Central memory CD8-positive, alpha-beta T cell (primary cell): ENCODE data around the gene ELF1.
A peak's percentile ranks its signal among the peaks of the same experiment; 100 is the strongest.

Experiments
- ATAC-seq: fragments of 150-1000 bp; cut with Tn5 transposase; replicated peaks from 2 replicates; pipeline ENCODE4 v1.10.0; 2022; ENCODE audit warnings: mild to moderate bottlenecking, moderate FRiP score, moderate number of reproducible peaks; ENCODE audit not compliant: poor library complexity, severe bottlenecking; ENCODE audit errors: extremely low read depth
- DNase-seq, 2 donors: peaks; one replicate each; pipeline ENCODE4 v3.0.0; 2021; ENCODE audit warnings: low spot score in 2 of 2
- H3K27ac Mint-ChIP-seq: one replicate; pipeline ENCODE4 v1.8.0; 2022; ENCODE audit warnings: low read depth, mild to moderate bottlenecking, moderate library complexity, mixed read lengths
- H3K27me3 Mint-ChIP-seq: one replicate; pipeline ENCODE4 v1.8.0; 2022; ENCODE audit warnings: mixed read lengths
- H3K36me3 Mint-ChIP-seq: one replicate; pipeline ENCODE4 v1.8.0; 2022; ENCODE audit warnings: mild to moderate bottlenecking, moderate library complexity, mixed read lengths; ENCODE audit not compliant: insufficient read depth
- H3K4me1 Mint-ChIP-seq: one replicate; pipeline ENCODE4 v1.8.0; 2022; ENCODE audit warnings: mixed read lengths
- H3K4me3 Mint-ChIP-seq: one replicate; pipeline ENCODE4 v1.8.0; 2022; ENCODE audit warnings: mild to moderate bottlenecking, moderate library complexity, mixed read lengths
- H3K9me3 Mint-ChIP-seq: one replicate; pipeline ENCODE4 v1.8.0; 2022; ENCODE audit warnings: mixed read lengths

Gene ELF1

GRCh38 chr13:40966298-40966697 is 52.8 kb downstream of the ELF1 start:
- Mint-ChIP-seq H3K4me3 (no peak overlapping the region), H3K36me3 (peaks cover 23% of the 10 kb centered on the region)
- no peak for DNase-seq

GRCh38 chr13:40963927-40964326 is 55.2 kb downstream of the ELF1 start:
- Mint-ChIP-seq H3K9me3 (no peaks in the 10 kb centered on the region), H3K4me1 (peaks cover 68% of the 10 kb centered on the region), H3K27ac (no peak overlapping the region)

More at GRCh38 chr13:40966298-40966697, 52.8 kb downstream of the ELF1 start:
- H3K9me3 Mint-ChIP-seq = no peaks in the 10 kb centered on the region
- H3K27ac Mint-ChIP-seq = no peak overlapping the region
- ATAC-seq = no peak
- peaks cover 73% of the 10 kb centered on the region for H3K4me1 Mint-ChIP-seq
- no peaks in the 10 kb centered on the region for H3K27me3 Mint-ChIP-seq

GRCh38 chr13:40961826-40962225 is 57.3 kb downstream of the ELF1 start:
- Mint-ChIP-seq H3K4me3 (peak overlapping the region; percentile 41), H3K27me3 (no peaks in the 10 kb centered on the region), H3K9me3 (no peaks in the 10 kb centered on the region), H3K36me3 (peaks cover 34% of the 10 kb centered on the region), H3K27ac (peak overlapping the region; percentile 82), H3K4me1 (peaks cover 77% of the 10 kb centered on the region)
- DNase-seq = no peak
- ATAC-seq = no peak

More at GRCh38 chr13:40963927-40964326, 55.2 kb downstream of the ELF1 start:
- ATAC-seq (no peak), DNase-seq (no peak)
- Mint-ChIP-seq H3K27me3 (no peaks in the 10 kb centered on the region), H3K4me3 (peak overlapping the region; percentile 7), H3K36me3 (peaks cover 23% of the 10 kb centered on the region)

- ATAC-seq = no peak
- H3K36me3 Mint-ChIP-seq = peaks cover 39% of the 10 kb centered on the region
- H3K4me1 Mint-ChIP-seq = peaks cover 74% of the 10 kb centered on the region
- no peak for DNase-seq
- peak overlapping the region; percentile 82 for H3K27ac Mint-ChIP-seq
- peak overlapping the region; percentile 41 for H3K4me3 Mint-ChIP-seq
- no peaks in the 10 kb centered on the region for H3K27me3 Mint-ChIP-seq
- H3K9me3 Mint-ChIP-seq = no peaks in the 10 kb centered on the region
Observed at GRCh38 chr13:40961214-40961613, 57.9 kb downstream of the ELF1 start.

GRCh38 chr13:40960716-40961115 is 58.4 kb downstream of the ELF1 start:
- DNase-seq (no peak), ATAC-seq (no peak)
- H3K36me3 Mint-ChIP-seq = peaks cover 41% of the 10 kb centered on the region
- peak overlapping the region; percentile 82 for H3K27ac Mint-ChIP-seq
- H3K4me3 Mint-ChIP-seq = no peak overlapping the region
- no peaks in the 10 kb centered on the region for H3K9me3 Mint-ChIP-seq
- peaks cover 74% of the 10 kb centered on the region for H3K4me1 Mint-ChIP-seq
- no peaks in the 10 kb centered on the region for H3K27me3 Mint-ChIP-seq

GRCh38 chr13:40958655-40959054 is 60.5 kb downstream of the ELF1 start:
- no peaks in the 10 kb centered on the region for H3K27me3 Mint-ChIP-seq
- H3K4me1 Mint-ChIP-seq = peaks cover 63% of the 10 kb centered on the region
- no peaks in the 10 kb centered on the region for H3K9me3 Mint-ChIP-seq
- DNase-seq (no peak), ATAC-seq (no peak)
- peaks cover 44% of the 10 kb centered on the region for H3K36me3 Mint-ChIP-seq
- H3K27ac Mint-ChIP-seq = peak overlapping the region; percentile 29
- no peak overlapping the region for H3K4me3 Mint-ChIP-seq

GRCh38 chr13:40946485-40946884 is 72.6 kb downstream of the ELF1 start:
- H3K4me3 Mint-ChIP-seq = no peak overlapping the region
- H3K27me3 Mint-ChIP-seq = no peaks in the 10 kb centered on the region
- ATAC-seq (no peak), DNase-seq (no peak)
- no peaks in the 10 kb centered on the region for H3K9me3 Mint-ChIP-seq
- peak overlapping the region; percentile 77 for H3K27ac Mint-ChIP-seq
- peaks cover 33% of the 10 kb centered on the region for H3K4me1 Mint-ChIP-seq
- H3K36me3 Mint-ChIP-seq = peaks cover 90% of the 10 kb centered on the region

GRCh38 chr13:40943073-40943472 is 76.0 kb downstream of the ELF1 start:
- Mint-ChIP-seq H3K27ac (peak overlapping the region; percentile 71), H3K36me3 (peaks cover 95% of the 10 kb centered on the region), H3K4me1 (peaks cover 50% of the 10 kb centered on the region), H3K27me3 (no peaks in the 10 kb centered on the region), H3K4me3 (no peak overlapping the region), H3K9me3 (no peaks in the 10 kb centered on the region)
- DNase-seq = no peak
- no peak for ATAC-seq

GRCh38 chr13:40941581-40941980 is 77.5 kb downstream of the ELF1 start:
- DNase-seq (no peak), ATAC-seq (no peak)
- H3K27ac Mint-ChIP-seq = peak overlapping the region; percentile 62
- H3K9me3 Mint-ChIP-seq = no peaks in the 10 kb centered on the region
- H3K36me3 Mint-ChIP-seq = peaks cover 89% of the 10 kb centered on the region
- H3K4me1 Mint-ChIP-seq = peaks cover 48% of the 10 kb centered on the region
- H3K27me3 Mint-ChIP-seq = no peaks in the 10 kb centered on the region
- no peak overlapping the region for H3K4me3 Mint-ChIP-seq

GRCh38 chr13:40940841-40941240 is 78.3 kb downstream of the ELF1 start:
- Mint-ChIP-seq H3K27ac (peak overlapping the region; percentile 62), H3K4me1 (peaks cover 42% of the 10 kb centered on the region), H3K9me3 (no peaks in the 10 kb centered on the region), H3K27me3 (no peaks in the 10 kb centered on the region), H3K36me3 (peaks cover 88% of the 10 kb centered on the region), H3K4me3 (no peak overlapping the region)
- DNase-seq (no peak), ATAC-seq (no peak)

- H3K4me1 Mint-ChIP-seq = peaks cover 16% of the 10 kb centered on the region
- H3K36me3 Mint-ChIP-seq = peaks cover 57% of the 10 kb centered on the region
- H3K9me3 Mint-ChIP-seq = no peaks in the 10 kb centered on the region
- ATAC-seq (peak; percentile 31), DNase-seq (no peak)
- peak overlapping the region; percentile 8 for H3K27ac Mint-ChIP-seq
- H3K4me3 Mint-ChIP-seq = no peak overlapping the region
- H3K27me3 Mint-ChIP-seq = no peaks in the 10 kb centered on the region
Observed at GRCh38 chr13:40933508-40934204, 85.5 kb downstream of the ELF1 start.

- DNase-seq = no peak
- Mint-ChIP-seq H3K27ac (no peak overlapping the region), H3K27me3 (no peaks in the 10 kb centered on the region), H3K4me3 (no peak overlapping the region), H3K36me3 (peaks cover 52% of the 10 kb centered on the region), H3K4me1 (peaks cover 16% of the 10 kb centered on the region), H3K9me3 (no peaks in the 10 kb centered on the region)
- no peak for ATAC-seq
Observed at GRCh38 chr13:40932252-40932651, 86.9 kb downstream of the ELF1 start.

- Mint-ChIP-seq H3K4me3 (no peak overlapping the region), H3K36me3 (peaks cover 48% of the 10 kb centered on the region), H3K27me3 (no peaks in the 10 kb centered on the region), H3K4me1 (peaks cover 16% of the 10 kb centered on the region), H3K9me3 (no peaks in the 10 kb centered on the region), H3K27ac (no peak overlapping the region)
- DNase-seq = no peak
- no peak for ATAC-seq
Observed at GRCh38 chr13:40931719-40932118, 87.4 kb downstream of the ELF1 start.
